Femur (tissue), 1 donor: ENCODE results near the gene NLRC5.
"Not testable (repeated sequence)": the region's sequence is repeated elsewhere in the genome, so short reads cannot be mapped to it uniquely, and the experiment has no call there.

Experiments
- DNase-seq: peaks from one replicate; pipeline ENCODE4 v3.0.0-alpha.2; 2017

Gene NLRC5

DNA sequence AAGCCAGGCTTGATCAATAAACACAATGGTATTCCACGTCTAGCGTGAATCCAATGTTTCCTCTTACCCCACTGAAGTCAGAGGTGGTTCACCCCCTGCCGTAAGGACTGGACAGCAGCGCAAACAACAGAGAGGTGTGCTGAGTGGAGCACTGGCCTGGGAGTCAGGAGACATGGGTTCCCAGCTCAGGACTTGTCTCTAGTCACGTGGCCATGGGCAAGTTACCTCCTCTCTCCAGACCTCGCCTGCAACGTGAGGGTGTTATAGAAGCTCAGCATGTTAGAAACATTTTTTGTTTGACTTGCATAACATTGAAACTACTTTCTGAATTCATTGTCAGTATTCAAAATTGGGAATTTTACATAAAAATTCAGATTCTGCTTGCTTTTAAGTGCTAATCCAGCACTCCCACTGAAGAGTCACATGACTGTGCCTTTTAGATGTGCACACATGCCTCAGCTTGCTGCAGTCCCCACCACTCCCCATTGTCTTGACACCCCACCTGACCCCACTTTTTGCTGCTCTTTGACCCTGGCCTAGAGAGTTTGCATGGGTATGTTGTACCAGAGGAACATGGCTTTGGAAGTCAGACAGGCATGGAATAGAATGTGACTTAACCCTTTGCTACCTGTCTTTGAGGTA, 94.2 kb downstream of the NLRC5 start:
- no peak for DNase-seq

DNA sequence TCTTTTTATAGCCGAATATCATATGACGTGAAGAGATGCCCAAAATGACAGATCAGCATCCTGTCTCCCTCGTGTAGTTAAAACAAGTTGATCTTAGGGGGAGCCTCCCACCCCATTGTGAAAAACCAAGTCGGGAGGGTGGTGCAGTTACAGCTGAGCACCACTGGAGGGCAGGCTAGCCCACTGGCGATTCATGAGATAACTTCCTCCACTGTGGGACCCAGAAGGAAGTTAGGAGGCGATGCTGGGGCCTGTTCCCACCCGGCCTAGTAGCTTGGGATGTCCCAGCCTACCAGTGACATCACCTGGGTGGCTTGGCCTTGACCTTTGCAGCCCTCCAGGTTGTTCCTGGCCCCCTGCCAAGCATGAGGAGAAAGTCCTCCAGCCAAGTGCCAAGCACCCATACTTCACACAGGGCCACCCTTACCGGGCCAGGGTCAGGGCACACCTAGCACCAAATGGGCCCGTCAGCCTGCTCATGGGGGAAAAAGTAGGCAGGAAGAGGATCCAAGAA, 95.0 kb downstream of the NLRC5 start:
- peak; percentile 80 for DNase-seq

DNA sequence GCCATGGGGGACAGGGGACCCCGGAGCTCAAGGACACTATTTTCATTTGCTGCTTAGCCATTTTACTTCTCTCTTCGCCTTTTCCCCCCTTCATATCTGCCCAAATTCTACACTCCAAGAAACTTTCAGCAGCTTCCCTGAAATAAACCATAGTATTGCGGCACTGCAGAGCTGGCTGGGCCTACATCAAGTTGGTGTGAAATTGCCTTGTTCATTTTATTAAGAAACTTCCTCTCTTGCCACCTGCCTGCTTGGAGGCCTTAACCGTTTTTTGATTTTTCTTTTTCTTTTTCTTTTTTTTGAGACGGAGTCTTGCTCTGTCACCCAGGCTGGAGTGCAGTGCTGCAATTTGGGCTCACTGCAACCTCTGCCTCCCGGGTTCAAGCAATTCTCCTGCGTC, 95.6 kb downstream of the NLRC5 start:
- no peak for DNase-seq

DNA sequence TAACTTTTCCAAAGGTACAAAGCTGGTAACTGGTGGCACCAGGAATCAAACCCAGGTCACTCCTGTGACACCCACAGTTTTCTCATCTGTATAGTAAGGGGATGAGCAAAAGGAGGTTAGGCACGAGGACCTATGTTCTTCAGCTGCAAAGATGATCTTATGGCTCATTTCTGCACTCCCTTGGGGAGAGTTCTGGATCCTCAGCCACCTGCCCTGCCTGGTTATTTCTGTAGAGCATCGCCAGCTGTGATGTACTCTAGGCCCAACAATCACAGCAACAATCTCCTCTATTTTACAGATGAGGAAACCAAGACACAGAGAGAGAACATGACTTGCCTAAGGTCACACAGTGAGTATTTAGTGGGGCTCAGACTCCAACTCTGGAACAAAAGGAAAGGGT, 97.6 kb downstream of the NLRC5 start:
- DNase-seq = no peak

DNA sequence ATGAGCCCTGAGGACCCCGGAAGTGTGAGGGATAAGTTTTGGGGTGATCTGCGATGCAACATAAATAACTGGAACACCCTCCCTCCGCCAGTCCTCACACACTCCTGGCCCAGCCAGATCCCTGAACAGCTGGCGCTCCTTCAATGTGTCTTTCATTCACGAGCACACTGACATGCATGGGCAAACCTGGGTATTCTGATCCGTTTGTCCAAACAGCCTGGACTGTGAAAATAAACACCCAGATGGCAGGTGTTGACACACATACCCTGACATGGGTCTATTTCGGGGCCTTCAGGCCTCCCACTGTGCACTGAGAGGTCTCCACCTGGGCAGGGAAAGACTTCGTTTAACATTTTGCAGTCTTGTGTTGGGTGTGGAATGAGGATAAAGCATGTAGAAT, 100.0 kb downstream of the NLRC5 start:
- no peak for DNase-seq

DNA sequence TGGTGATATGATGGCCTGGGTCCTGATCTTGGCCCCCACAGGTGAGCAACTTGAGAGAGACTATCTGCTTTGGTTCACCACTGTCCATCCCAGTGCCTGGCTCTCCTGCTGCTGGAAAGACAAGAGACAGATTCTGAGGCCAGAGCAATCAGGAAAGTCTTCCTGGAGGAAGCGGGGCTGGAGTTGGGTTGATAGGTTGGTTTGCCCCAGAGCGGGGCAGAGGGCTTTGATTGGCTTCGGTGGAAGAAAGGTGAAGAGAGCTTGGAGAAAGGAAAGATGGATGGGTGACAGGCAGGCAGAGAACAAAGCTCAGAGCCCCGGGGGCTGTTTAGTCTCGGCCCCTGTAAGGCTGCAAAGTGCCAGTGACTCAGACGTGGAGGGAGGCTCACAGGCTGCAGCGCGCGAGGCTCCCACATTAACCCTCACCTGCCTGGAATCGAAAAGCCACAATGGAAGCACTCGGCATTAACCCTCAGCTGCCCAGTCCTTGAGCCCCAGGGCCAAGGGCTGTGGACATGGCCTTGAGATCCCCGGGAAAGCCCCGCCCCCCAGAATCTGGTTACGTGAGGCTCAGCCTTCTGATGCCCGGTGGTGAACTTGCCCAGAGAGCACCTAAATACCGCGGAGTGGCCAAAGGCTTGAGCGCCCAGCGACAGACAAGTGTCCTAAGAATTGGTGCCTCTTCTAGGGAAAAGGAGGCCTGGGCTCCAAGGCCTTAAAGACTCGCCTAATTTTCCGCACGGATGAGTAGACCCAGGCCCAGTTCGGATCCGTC, 102.0 kb downstream of the NLRC5 start:
- DNase-seq = peak; percentile 47

DNA sequence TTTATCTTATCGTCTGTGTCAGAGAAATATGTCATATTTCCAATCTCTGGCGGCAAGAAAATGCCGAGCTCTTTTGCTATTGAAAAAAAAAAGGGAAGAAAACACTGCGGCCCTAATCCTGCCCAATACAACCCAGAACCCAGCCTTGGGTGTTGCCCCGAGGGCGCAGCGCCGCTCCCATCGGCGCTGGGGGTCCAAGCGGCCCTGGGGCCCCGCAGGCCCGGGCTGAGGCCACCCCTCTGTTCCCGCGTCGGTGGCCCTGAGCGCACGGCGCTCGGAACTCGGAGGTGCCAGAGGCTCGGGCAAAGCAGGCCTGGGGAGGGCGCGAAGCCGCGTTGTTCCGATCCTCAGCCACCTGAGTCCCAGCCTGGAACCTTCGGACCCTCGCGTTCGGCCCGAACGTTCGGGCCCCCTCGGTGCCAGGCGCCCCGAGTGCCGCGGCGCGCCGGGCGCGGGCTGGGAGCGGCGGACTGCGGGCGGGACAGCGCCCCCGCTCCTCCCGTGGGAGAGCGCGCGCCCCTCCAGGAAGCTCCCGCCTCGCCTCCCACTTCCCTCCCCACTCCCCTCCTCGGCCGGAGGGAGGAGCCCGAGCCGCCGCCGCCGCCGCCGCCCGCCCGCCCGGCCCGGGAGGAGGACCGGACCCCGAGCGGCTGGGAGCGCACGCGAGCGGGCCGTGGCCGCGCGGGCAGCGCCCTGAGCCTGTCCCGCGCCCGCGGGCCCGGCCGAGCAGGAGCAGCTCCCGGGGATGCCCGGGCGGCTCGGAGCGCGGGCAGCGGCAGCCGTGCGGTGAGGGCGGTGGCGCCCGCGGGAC, 102.8 kb downstream of the NLRC5 start, which contains the start of gene CPNE2:
Gene CPNE2 (plus strand): TSS at position 609 of the 811 bp plus-strand sequence. CDS start 18,160 bp downstream, outside the sequence.
- peak; percentile 81 for DNase-seq

DNA sequence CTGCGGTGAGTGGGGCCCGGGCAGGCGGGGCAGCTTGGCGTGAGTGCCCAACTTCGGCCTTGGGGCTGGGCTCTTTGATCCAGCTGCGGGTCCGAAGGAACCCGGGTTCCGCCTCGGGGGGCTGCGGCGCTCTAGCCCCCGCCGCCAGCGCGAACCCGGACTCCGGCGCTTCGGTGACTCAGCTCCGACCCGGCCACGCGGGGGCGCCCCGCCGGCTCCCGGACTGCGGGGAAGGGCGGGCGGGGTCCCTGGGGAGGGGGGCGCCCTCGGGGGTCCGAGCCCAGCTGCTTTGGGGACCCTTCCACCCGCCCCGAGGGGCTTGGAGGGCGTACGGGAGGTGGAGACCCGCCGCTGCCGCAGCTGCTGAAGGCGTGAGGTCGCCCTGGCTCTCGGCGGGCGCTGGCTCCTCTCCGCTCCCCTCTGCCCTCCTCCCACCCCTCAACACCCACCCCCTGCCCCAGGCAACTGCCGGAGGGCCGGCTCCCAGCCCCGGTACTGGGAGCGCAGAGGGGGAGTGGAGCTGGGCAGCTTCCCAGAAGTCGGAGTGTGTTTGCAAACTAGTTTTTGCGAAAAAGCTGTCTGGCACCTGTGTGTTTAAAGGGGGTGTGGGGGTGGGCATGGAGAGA, 103.5 kb downstream of the NLRC5 start:
- DNase-seq = peak; percentile 66

DNA sequence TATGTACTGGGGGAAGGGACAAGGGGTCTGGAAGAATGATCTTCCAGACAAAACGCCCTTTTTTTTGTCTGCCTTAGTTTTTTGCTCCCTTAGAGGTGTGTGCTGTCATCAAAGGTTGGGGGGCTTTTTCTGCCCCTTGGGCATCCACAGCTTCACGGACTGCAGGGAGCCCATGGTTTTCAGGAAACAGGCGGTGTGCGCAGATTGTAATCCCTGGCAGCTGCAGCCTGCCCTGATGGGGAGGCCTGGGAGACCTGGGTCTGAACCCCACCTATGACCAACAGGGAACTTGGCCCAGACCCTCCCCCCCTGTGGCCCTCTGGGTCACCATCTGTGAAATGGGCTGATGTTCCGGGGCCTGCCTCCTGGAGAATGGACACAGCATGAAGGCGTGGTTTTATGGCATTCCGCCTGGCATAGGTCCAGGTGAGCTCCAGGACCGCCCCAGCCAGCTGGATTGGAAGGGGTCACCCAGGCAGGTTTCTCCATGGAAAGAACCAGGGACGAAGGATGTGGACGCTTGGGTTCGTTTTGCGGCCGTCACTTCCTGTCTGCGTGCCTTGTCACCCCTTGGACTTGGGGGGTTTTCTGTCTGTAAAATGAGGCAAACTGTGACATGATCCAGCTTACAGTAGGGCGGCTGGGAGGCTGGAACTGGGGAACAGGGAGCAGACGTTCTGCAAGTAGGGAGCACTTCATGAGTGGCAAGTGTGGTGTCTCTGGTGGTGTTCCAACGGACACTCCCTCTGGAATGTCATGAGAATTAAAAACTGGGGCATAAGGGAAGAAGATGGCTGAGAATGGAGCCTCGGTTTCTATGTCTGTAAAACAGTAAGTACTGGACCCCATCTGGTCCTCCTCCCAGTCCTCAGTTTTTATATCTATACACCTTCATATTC, 104.6 kb downstream of the NLRC5 start:
- DNase-seq = peak; percentile 49

DNA sequence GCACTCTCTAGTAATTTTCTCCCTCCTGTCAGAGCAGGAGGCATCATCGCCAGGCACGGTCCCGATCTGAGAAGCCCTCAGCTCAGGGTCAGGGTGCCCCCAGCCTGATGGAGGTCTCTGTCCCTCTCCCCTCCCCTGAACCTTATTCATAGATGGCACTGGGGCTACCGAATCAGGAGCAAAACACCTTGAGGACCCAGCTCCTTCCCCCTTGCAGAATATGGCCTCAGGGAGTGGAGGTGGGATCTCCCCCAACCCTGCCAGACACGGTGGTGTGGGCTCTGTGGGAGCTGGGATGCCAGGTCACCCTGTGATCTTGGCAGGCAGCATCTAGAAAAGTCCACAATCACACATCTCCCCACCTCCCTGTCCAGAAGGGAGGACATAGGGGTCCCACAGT, 105.6 kb downstream of the NLRC5 start:
- DNase-seq = no peak

DNA sequence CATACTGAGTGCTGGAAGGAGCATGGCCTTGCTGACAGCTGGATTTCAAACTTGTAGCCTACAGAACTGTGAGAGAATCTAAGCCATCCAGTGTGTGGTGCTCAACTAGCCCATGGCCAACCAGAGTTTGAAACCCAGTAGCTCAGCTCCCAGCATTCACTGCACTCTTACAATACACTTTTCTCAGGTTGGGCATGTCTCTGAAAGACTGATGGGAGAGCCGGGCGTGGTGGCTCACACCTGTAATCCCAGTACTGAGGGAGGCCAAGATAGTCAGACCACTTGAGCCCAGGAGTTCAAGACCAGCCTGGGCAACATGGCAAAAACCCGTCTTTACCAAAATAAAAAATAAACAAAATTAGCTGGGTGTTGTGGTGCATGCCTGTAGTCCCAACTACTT, 106.8 kb downstream of the NLRC5 start:
- no peak for DNase-seq

DNA sequence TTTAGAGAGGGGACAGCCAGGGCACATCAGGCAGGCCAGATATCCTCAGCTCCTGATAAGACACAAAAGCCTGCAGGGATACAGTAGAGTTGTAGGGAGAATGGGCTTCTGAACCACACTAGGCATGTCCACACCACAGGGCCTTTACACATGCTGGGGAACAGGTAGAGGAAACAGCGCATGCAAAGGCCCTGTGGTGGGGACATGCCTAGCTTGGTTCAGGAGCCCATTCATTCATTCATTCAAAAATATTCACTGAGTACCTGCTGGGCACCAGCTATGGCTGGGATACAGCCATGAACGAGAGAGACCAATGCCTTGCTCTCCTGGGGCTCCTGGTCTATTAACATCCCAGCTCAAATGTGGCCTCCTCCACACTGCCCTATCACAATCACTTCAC, 107.4 kb downstream of the NLRC5 start:
- no peak for DNase-seq

DNA sequence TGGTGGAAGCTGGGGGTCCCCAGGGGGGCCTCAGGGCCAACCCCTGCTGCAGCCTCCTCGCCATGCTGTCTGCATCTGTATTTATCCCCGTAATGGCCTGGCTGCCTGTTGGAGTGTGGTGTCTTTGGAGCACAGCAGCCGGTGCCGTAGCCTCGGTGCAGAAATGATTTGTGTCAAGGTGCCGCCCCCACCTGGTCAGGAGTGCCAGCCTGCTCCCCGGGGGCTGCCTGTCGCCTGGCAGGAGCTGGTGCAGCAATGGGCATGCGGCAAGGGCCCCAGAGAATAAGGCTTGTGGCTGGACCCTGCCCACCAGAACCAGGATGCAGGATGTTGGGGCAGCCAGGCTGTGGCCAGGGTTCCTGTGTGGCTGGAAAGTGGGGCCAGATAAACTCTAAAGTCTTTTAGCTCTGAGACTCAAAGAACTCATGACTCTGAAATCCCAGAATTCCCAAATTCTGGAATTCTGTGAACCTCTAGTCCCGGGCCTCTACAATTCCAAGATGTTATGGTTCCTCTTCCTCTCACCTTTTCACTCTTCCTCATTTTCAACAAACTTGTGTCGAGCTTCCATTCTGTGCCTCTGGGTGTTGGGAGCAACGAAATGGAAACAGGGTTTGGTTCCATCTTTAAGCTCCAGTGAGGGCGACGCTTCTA, 109.0 kb downstream of the NLRC5 start:
- DNase-seq = no peak

DNA sequence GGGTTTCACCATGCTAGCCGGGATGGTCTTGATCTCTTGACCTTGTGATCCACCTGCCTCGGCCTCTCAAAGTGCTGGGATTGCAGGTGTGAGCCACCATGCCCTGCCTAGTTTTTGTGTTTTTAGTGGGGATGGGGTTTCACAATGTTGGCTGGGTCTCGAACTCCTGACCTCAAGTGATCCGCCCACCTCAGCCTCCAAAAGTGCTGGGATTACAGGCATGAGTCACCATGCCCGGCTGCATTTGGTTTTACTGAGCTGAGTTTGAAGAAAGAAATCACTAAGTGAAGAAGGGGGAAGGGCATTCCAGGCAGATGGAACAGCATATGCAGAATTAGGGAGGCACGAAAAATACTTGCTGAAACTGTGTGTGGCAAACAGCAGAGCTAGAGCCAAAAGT, 110.6 kb downstream of the NLRC5 start:
- DNase-seq = not testable (repeated sequence)

DNA sequence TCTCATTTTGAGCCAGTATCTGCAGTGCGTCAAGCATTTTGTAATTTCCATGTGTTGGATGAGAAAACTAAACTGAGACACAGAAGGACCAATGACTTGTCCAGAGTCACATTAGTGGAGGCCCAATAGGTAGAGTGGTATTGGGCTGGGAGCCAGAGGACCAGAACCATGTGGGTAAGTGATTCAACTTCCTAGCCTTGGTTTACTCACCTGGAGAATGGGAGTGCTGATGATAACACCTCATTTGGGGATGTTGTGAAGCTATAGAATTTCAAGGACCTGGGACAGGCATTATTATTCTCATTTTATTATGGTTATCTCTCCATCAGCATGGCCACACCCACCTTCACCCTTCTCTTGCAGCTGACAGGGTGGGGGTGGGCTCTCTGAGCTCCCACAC, 111.1 kb downstream of the NLRC5 start:
- DNase-seq = no peak

DNA sequence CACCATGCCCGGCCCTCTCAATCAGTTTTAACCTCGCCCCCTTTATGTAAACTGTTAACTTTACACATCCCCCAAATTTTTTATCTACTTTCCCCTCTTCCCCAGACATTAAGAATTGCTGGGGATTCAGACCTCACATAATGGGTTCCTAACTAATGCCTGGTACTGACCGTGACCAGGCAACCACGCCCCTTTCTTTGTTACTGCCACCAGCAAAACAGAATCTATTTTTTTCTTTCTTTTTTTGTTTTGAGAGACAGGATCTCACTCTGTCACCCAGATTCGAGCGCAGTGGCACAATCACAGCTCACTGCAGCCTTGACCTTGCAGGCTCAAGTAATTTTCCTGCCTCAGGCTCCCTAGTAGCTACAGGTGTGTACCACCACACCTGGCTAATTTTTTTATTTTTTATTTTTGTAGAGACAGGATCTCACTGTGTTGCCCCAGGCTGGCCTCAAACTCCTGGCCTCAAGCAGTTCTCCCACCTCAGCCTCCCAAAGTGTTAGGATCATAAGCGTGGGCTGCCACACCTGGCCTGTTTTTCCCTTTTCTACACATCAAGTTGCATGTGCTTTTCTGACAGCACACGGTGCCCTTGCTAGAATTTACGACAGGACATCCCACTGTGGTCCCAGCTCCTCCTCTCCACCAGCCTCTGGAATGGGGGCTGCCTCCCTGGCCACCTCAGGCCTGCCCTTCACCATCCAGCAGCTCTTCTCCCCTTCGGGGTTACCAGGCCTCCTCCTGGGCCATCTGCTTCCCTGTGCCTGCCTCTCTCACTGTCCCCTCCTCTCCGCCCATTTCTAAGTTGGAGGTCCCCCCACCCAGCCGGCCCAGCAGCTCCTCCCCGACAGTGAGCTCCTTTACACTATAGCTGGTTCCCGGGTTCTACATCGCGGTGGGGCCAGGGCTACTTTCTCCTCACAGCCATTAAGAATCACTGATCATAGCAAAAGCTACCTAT, 113.8 kb downstream of the NLRC5 start:
- no peak for DNase-seq

DNA sequence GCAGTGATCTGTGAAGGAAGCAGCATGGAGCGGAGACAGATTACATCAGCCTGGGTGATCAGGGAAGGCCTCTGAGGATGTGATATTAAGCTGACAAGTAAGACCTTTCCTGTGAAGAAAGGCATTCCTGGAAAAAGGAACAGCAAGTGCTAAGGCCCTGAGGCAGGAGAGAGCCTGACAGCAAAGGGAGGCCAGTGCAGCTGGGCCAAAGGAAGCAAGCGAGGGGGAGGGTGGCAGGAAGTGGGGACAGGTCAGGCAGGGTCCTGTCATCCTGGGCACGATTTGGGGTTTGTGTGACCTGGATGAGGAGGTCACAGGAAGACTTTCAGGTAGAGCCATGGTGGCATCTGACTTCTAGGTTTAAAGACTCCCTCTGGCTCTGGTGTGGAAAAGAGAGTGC, 115.3 kb downstream of the NLRC5 start:
- no peak for DNase-seq

DNA sequence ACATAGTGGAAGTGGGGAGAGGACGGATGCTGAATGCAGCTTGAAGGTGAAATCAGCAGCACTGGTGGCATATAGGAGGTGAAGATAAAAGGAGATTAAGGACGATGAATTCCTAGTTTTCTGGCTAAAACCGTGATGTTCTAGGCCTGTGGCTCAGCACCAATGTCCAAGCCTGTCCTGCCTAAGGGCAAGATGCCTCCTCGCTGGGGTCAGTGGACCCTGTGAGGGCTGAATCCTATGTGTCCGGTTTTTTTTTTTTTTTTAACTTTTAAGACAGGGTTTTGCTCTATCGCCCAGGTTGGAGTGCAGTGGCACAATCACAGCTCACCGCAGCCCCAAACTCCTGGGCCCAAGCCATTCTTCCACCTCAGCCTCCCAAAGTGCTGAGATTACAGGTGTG, 115.8 kb downstream of the NLRC5 start:
- no peak for DNase-seq

DNA sequence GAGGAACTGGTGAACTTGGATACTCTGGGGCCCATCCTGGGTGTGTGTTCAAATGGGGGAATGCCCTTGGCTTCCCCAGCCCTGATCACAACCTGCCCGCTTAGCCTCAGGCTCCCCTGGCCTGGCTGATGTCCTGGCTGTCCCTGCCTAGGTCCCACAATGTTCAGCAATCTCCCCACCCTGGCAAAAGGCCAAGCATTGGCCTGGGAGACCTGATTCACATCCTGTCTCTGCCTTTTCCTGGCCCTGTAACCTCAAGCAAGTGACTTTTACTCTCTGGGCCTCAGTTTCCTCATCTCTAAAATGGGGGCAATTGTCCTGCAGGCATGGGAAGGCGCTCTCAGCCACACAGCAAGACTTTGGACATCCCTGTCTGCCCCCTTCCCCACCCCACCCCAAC, 117.4 kb downstream of the NLRC5 start:
- DNase-seq = no peak

DNA sequence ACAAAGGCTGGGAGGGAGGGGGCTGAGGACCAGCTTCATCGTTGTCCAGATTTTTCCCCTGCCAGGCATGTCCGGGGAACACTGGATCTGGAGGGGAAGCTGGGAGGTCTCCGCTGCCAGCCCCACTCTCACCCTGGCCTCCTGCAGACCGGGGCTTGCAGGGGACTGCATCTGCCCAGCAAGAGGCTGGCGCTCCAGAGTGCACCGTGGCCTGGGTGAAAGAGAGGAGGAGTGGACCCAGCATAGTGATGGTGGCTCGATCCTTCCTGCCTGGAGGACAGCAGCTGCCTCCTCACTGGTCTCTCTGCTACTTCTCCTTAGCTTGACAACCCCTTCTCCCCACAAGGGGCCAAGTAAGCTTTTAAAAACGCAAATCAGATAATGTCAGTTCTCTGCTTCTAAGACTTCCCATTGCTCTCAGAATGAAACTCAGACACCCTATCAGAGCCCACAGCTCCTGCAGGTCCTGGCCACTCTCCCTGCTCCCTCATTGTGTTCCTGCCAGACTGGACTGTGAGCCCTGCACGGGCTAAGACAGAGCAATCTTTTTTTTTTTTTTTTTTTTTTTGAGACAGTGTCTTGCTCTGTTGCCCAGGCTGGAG, 118.1 kb downstream of the NLRC5 start:
- no peak for DNase-seq
